HepG2 (cell line): Measurements from ENCODE around the gene ZNF24. TPM values are rescaled to one million over a fixed set of nuclear protein-coding genes. Genes with fewer than 3 reads are reported as not detected.

Experiments
- ATAC-seq: fragments of 200-7000 bp; cut with Tn5 transposase; 3 replicates; pipeline ENCODE4 v1.9.1; 2020; ENCODE audit warnings: mild to moderate bottlenecking, moderate library complexity
- BruUV-seq: library from RNA; stranded (reverse); fragments of 400-500 nt; replicated peaks from 2 replicates; lab custom pipeline; 2021; lab: Mats Ljungman, UMichigan
- CTCF ChIA-PET: fragments of 300-600 bp; formaldehyde crosslinking; extraction: SDS; loops from one replicate; lab custom pipeline; 2021; ENCODE audit warnings: low total read pairs, inconsistent platforms, low intra/inter-chr PET ratio; lab: Yijun Ruan, JAX
- POLR2A ChIA-PET: fragments of 350-600 bp; sonication (Branson Sonifier 250); formaldehyde crosslinking; loops from one replicate; lab custom pipeline; 2020; ENCODE audit warnings: antibody characterized with exemption, inconsistent platforms; lab: Yijun Ruan, JAX
- DNase-seq: peaks from one replicate; pipeline ENCODE4 v3.0.0-alpha.2; 2015; ENCODE audit warnings: low spot score
- FAIRE-seq: peaks from 3 replicates; lab custom pipeline; 2011; peaks lifted over from hg19 to GRCh38; lab: Jason Lieb, UNC
- H2AFZ ChIP-seq: one replicate; pipeline ENCODE4 v1.6.1; 2011; ENCODE audit warnings: low read length, inconsistent platforms
- H3K27ac ChIP-seq: fragments of 300-600 bp; 3 replicates; pipeline ENCODE4 v1.8.0; 2011; ENCODE audit warnings: mixed run types, mild to moderate bottlenecking, mixed read lengths, low read length, inconsistent platforms; ENCODE audit not compliant: insufficient read depth; ENCODE audit errors: extremely low read length
- H3K27me3 ChIP-seq, 2 experiments: fragments of 200-600 bp in 1 of 2; 2 replicates in 1 of 2; 3 replicates in 1 of 2; pipeline versions ENCODE4 v1.6.0 to v1.8.0; 2011; ENCODE audit warnings: low read length in 2 of 2, mild to moderate bottlenecking in 2 of 2, moderate library complexity in 2 of 2, inconsistent platforms in 1 of 2; ENCODE audit not compliant: insufficient read depth in 2 of 2, control insufficient read depth in 1 of 2
- H3K36me3 ChIP-seq, 2 experiments: fragments of 200-600 bp in 1 of 2; replicated peaks in 1 of 2; 2 replicates in 1 of 2; 3 replicates in 1 of 2; pipeline versions ENCODE4 v1.5.1 to v1.8.0; 2011; ENCODE audit warnings: low read length in 2 of 2, inconsistent platforms in 1 of 2; ENCODE audit not compliant: insufficient read depth in 2 of 2, control insufficient read depth in 1 of 2
- H3K4me1 ChIP-seq: 2 replicates; pipeline ENCODE4 v1.5.1; 2012; ENCODE audit warnings: low read length, inconsistent platforms; ENCODE audit not compliant: insufficient read depth
- H3K4me2 ChIP-seq: 2 replicates; pipeline ENCODE4 v1.6.0; 2011; ENCODE audit warnings: low read depth, low read length, inconsistent platforms
- H3K4me3 ChIP-seq, 3 experiments: fragments of 200-600 bp in 1 of 3; sonication (generic), shearing (Covaris generic) in 1 of 3; replicated peaks in 1 of 3; 2 replicates each; pipeline ENCODE4 v1.5.1; 2011 to 2016; ENCODE audit warnings: low read length in 3 of 3, inconsistent platforms in 2 of 3, low read depth in 2 of 3, mild to moderate bottlenecking in 2 of 3, control low read depth in 1 of 3, mixed read lengths in 1 of 3; ENCODE audit not compliant: insufficient read depth in 1 of 3
- H3K79me2 ChIP-seq: one replicate; pipeline ENCODE4 v1.6.1; 2011; ENCODE audit warnings: low read length, inconsistent platforms; ENCODE audit not compliant: insufficient read depth
- H3K9ac ChIP-seq: 2 replicates; pipeline ENCODE4 v1.6.0; 2011; ENCODE audit warnings: mild to moderate bottlenecking, low read depth, low read length, inconsistent platforms; ENCODE audit not compliant: insufficient read depth
- H3K9me3 ChIP-seq: 2 replicates; pipeline ENCODE4 v1.5.1; 2012; ENCODE audit warnings: mild to moderate bottlenecking, low read length
- H4K20me1 ChIP-seq: 2 replicates; pipeline ENCODE4 v1.6.0; 2011; ENCODE audit warnings: inconsistent platforms, mild to moderate bottlenecking, low read length, moderate library complexity; ENCODE audit not compliant: insufficient read depth
- BRD4 ChIP-seq: sonication (generic); formaldehyde crosslinking; IDR thresholded peaks from 2 replicates; pipeline ENCODE4 v1.4.0; 2020; ENCODE audit warnings: missing genetic modification reagents
- LCORL ChIP-seq, 2 experiments: fragments of 450-650 bp in 1 of 2; sonication (generic) in 1 of 2; formaldehyde crosslinking in 1 of 2; IDR thresholded peaks; 2 replicates each; pipeline versions ENCODE4 v1.5.0 to v1.6.1; 2017 to 2020; ENCODE audit warnings: antibody characterized with exemption in 1 of 2, missing genetic modification reagents in 1 of 2
- MIER2 ChIP-seq: IDR thresholded peaks from 2 replicates; pipeline ENCODE4 v1.6.1; 2016; ENCODE audit warnings: missing biosample characterization, missing genetic modification reagents
- TCF7 ChIP-seq: sonication (generic); IDR thresholded peaks from 2 replicates; pipeline ENCODE4 v1.6.1; 2016; ENCODE audit warnings: antibody characterized with exemption, low read depth
- ZFAT ChIP-seq: sonication (generic); formaldehyde crosslinking; conservative IDR thresholded peaks from 2 replicates; pipeline ENCODE4 v1.8.1; 2023; ENCODE audit warnings: missing genetic modification reagents, inconsistent platforms
- ZKSCAN5 ChIP-seq: sonication (generic); formaldehyde crosslinking; IDR thresholded peaks from 2 replicates; pipeline ENCODE4 v1.5.1; 2020; ENCODE audit warnings: mild to moderate bottlenecking, missing genetic modification reagents
- ZMYM3 ChIP-seq: sonication (generic); formaldehyde crosslinking; IDR thresholded peaks from 2 replicates; pipeline ENCODE4 v1.5.1; 2020; ENCODE audit warnings: mild to moderate bottlenecking, missing genetic modification reagents
- ZNF816 ChIP-seq: sonication (generic); formaldehyde crosslinking; IDR thresholded peaks from 2 replicates; pipeline ENCODE4 v1.8.0; 2022; ENCODE audit warnings: missing genetic modification reagents, mild to moderate bottlenecking, borderline replicate concordance
- WGBS: methylation state at CpG from one replicate; pipeline ENCODE4 v1.1.6; 2017; ENCODE audit warnings: low lambda C conversion rate; 5-methylcytosine and 5-hydroxymethylcytosine counted together
- in situ Hi-C: cut with HindIII; loops from 2 replicates; pipeline ENCODE4 v1.10.0; 2017; ENCODE audit warnings: low pct_unique_long_range_greater_than_20kb; ENCODE audit not compliant: extremely low pct_ligation_motif_present
- intact Hi-C: fragments of 100-400 bp; cut with micrococcal nuclease; formaldehyde crosslinking; loops from one replicate; pipeline ENCODE4 v1.10.0; 2022; ENCODE audit not compliant: unreplicated experiment
- polyA plus RNA-seq, 8 experiments: library from polyadenylated mRNA; depleted of rRNA in 3 of 8; stranded (reverse) in 7 of 8; unstranded in 1 of 8; fragments of >200 nt; fragmentation: Illumina TruSeq in 4 of 8; extraction: Trizol in 4 of 8; gene quantifications; 2 replicates each; pipeline versions ENCODE4 v1.2.1 to v1.2.3, GENCODE V29; 2011 to 2016; ENCODE audit warnings: low read depth in 4 of 8, missing spikeins in 1 of 8, mixed read lengths in 1 of 8; ENCODE audit not compliant: insufficient read depth in 1 of 8
- total RNA-seq, 5 experiments: library from RNA; depleted of rRNA; stranded (reverse); fragments of >200 nt; fragmentation: Illumina TruSeq; extraction: Trizol; gene quantifications; 2 replicates each; pipeline ENCODE4 v1.2.3, GENCODE V29; 2016; ENCODE audit warnings: low read depth in 1 of 5
- TF ChIP-seq, protein P1 (sequence below): conservative IDR thresholded peaks from 2 replicates; pipeline ENCODE4 v1.6.1; 2018; ENCODE audit warnings: missing genetic modification reagents
- TF ChIP-seq, protein P2 (sequence below): sonication (generic); formaldehyde crosslinking; IDR thresholded peaks from 2 replicates; pipeline ENCODE4 v1.4.0; 2020; ENCODE audit warnings: missing genetic modification reagents, borderline replicate concordance
- TF ChIP-seq, protein P3 (sequence below): sonication (generic); formaldehyde crosslinking; IDR thresholded peaks from 2 replicates; pipeline ENCODE4 v1.8.1; 2023; ENCODE audit warnings: missing genetic modification reagents, mild to moderate bottlenecking, borderline replicate concordance
- TF ChIP-seq, protein P4 (sequence below): sonication (generic); formaldehyde crosslinking; IDR thresholded peaks from 2 replicates; pipeline ENCODE4 v1.9.0; 2021; ENCODE audit warnings: missing genetic modification reagents, mild to moderate bottlenecking, borderline replicate concordance

ZNF24 gene
- total and polyA plus RNA-seq, 2 of the 13 experiments (the other 11 are each of a cell fraction or from before 2014, with no cell fraction given) = 19.5 to 41.1 TPM

DNA sequence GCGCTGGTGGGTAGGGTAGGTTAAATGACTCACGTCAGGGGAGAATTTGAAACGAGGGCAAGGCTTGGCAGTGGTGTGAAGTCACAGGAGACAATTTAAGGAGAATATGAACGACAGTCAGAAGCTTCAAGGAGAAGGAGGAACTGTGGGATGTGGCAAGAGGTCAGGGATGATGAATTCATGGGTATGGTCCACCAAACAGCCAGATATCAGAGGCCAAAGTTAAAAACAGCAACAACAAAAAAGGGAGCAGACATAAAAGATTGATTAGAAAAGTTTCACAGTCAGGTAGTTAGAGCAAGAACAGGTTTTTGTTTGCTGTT, 34.3 kb upstream of the ZNF24 start:
- no peaks in the 10 kb centered on the region for H3K9me3 ChIP-seq
- intact Hi-C loops (no loop called here), in situ Hi-C loops (loop anchor here (25.0 kb wide), 1 partner anchor 584 kb away; the partner anchor contains the start of gene RMP24)
- no peak overlapping the region for H2AFZ ChIP-seq
- peaks cover 6% of the 10 kb centered on the region; the same call in 1 of the 2 replicates for H3K4me1 ChIP-seq
- H3K27me3 ChIP-seq = no peaks in the 10 kb centered on the region; a peak in 1 of 5 replicates
- H4K20me1 ChIP-seq = no peaks in the 10 kb centered on the region
- H3K79me2 ChIP-seq = no peaks in the 10 kb centered on the region
- H3K36me3 ChIP-seq = no peaks in the 10 kb centered on the region
- H3K27ac ChIP-seq = no peak overlapping the region
- DNase-seq = no peak
- FAIRE-seq = no peak
- no TSS peak for BruUV-seq
- CTCF ChIA-PET = no interaction called here
- 4% methylated on average over 4 of the region's 4 CpGs for WGBS
- no peak overlapping the region for H3K9ac ChIP-seq
- TF ChIP-seq, protein P1, sequence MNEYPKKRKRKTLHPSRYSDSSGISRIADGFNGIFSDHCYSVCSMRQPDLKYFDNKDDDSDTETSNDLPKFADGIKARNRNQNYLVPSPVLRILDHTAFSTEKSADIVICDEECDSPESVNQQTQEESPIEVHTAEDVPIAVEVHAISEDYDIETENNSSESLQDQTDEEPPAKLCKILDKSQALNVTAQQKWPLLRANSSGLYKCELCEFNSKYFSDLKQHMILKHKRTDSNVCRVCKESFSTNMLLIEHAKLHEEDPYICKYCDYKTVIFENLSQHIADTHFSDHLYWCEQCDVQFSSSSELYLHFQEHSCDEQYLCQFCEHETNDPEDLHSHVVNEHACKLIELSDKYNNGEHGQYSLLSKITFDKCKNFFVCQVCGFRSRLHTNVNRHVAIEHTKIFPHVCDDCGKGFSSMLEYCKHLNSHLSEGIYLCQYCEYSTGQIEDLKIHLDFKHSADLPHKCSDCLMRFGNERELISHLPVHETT (CRISPR knock-in tag) = no peak
- TF ChIP-seq ZKSCAN5 (CRISPR knock-in tag) (no peak), ZMYM3 (CRISPR knock-in tag) (no peak), TCF7 (no peak), MIER2 (CRISPR knock-in tag) (no peak)
- no peak overlapping the region for H3K4me3 ChIP-seq
- POLR2A ChIA-PET = no interaction called here
- ATAC-seq = no peak
- H3K4me2 ChIP-seq = no peak overlapping the region

DNA sequence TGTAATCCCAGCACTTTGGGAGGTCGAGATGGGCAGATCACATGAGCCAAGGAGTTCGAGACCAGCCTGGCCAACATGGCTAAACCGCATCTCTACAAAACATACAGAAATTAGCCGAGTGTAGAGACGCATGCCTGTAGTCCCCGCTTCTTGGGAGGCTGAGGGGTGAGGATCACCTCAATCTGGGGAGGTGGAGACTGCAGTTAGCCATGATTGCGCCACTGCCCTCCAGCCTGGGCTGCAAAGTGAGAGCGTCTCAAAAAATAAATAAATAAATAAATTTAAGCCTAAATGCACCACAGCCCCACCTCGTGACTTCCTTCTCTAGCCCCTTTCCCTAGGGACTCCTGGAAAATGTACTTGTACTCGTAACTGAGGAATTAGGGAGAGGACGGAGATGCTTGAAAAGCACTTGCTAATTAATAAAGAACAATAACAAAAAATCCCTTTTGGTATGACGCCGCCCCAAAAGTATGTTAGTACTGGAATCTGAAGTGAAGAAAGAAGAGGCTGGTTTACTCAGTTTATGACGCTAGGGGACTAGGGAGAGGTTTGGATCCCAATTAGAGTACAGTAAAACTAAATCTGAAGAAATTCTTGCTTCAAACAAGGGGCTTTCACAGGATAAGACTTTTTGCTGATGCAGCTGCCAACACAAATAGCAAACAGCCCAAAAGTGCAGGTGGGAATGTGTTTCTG, 33.8 kb upstream of the ZNF24 start:
- Histone ChIP-seq H3K9me3 (no peaks in the 10 kb centered on the region), H3K4me1 (peaks cover 6% of the 10 kb centered on the region; the same call in 1 of the 2 replicates), H3K4me3 (no peak overlapping the region; a peak in 1 of 6 replicates), H3K9ac (no peak overlapping the region), H4K20me1 (no peaks in the 10 kb centered on the region), H2AFZ (no peak overlapping the region), H3K27ac (no peak overlapping the region), H3K36me3 (no peaks in the 10 kb centered on the region), H3K27me3 (no peaks in the 10 kb centered on the region; a peak in 1 of 5 replicates), H3K4me2 (peak overlapping the region; percentile 71), H3K79me2 (no peaks in the 10 kb centered on the region)
- POLR2A ChIA-PET = no interaction called here
- in situ Hi-C loops = loop anchor here (25.0 kb wide), 1 partner anchor 584 kb away; the partner anchor contains the start of gene RMP24
- CTCF ChIA-PET = no interaction called here
- DNase-seq (no peak), FAIRE-seq (no peak), ATAC-seq (no peak)
- BruUV-seq = no TSS peak
- intact Hi-C loops = no loop called here
- WGBS = 47% methylated on average over 12 of the region's 14 CpGs
- no peak for TF ChIP-seq BRD4 (CRISPR knock-in tag)
- TF ChIP-seq, protein P2, sequence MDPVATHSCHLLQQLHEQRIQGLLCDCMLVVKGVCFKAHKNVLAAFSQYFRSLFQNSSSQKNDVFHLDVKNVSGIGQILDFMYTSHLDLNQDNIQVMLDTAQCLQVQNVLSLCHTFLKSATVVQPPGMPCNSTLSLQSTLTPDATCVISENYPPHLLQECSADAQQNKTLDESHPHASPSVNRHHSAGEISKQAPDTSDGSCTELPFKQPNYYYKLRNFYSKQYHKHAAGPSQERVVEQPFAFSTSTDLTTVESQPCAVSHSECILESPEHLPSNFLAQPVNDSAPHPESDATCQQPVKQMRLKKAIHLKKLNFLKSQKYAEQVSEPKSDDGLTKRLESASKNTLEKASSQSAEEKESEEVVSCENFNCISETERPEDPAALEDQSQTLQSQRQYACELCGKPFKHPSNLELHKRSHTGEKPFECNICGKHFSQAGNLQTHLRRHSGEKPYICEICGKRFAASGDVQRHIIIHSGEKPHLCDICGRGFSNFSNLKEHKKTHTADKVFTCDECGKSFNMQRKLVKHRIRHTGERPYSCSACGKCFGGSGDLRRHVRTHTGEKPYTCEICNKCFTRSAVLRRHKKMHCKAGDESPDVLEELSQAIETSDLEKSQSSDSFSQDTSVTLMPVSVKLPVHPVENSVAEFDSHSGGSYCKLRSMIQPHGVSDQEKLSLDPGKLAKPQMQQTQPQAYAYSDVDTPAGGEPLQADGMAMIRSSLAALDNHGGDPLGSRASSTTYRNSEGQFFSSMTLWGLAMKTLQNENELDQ = no peak
- no peak for TF ChIP-seq ZFAT (CRISPR knock-in tag)
- TF ChIP-seq, protein P3, sequence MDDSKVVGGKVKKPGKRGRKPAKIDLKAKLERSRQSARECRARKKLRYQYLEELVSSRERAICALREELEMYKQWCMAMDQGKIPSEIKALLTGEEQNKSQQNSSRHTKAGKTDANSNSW (CRISPR knock-in tag) = no peak
- TF ChIP-seq, protein P4, sequence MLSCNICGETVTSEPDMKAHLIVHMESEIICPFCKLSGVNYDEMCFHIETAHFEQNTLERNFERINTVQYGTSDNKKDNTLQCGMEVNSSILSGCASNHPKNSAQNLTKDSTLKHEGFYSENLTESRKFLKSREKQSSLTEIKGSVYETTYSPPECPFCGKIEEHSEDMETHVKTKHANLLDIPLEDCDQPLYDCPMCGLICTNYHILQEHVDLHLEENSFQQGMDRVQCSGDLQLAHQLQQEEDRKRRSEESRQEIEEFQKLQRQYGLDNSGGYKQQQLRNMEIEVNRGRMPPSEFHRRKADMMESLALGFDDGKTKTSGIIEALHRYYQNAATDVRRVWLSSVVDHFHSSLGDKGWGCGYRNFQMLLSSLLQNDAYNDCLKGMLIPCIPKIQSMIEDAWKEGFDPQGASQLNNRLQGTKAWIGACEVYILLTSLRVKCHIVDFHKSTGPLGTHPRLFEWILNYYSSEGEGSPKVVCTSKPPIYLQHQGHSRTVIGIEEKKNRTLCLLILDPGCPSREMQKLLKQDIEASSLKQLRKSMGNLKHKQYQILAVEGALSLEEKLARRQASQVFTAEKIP (CRISPR knock-in tag) = no peak
- TF ChIP-seq LCORL (IDR thresholded peaks at IDR 0.05) = no peak
- no peak for TF ChIP-seq LCORL (CRISPR knock-in tag; IDR thresholded peaks at IDR 0.05)
- no peak for TF ChIP-seq ZNF816 (CRISPR knock-in tag)
